Measurements from ENCODE around the gene SYNM.
A peak's percentile ranks its signal among the peaks of the same experiment; 100 is the strongest.

Gene SYNM

GRCh38 chr15:99140590-99140989 is 35.7 kb downstream of the SYNM start:
- DNase-seq (ENCODE audit: low read depth) = no peak

GRCh38 chr15:99141943-99142342 is 37.1 kb downstream of the SYNM start:
- DNase-seq (ENCODE audit: low read depth) = no peak

- DNase-seq (ENCODE audit: low read depth) = no peak
Observed at GRCh38 chr15:99142562-99142961, 37.7 kb downstream of the SYNM start.

GRCh38 chr15:99143242-99143641 is 38.4 kb downstream of the SYNM start:
- no peak for DNase-seq (ENCODE audit: low read depth)

GRCh38 chr15:99143655-99144610 is 39.1 kb downstream of the SYNM start:
- peak; percentile 57 for DNase-seq (ENCODE audit: low read depth)

GRCh38 chr15:99145005-99145404 is 40.1 kb downstream of the SYNM start:
- DNase-seq (ENCODE audit: low read depth) = no peak

GRCh38 chr15:99145778-99146177 is 40.9 kb downstream of the SYNM start:
- DNase-seq (ENCODE audit: low read depth) = no peak

GRCh38 chr15:99146661-99147060 is 41.8 kb downstream of the SYNM start:
- no peak for DNase-seq (ENCODE audit: low read depth)

GRCh38 chr15:99148851-99149276 is 44.0 kb downstream of the SYNM start:
- DNase-seq (ENCODE audit: low read depth) = no peak

GRCh38 chr15:99149366-99149765 is 44.5 kb downstream of the SYNM start:
- DNase-seq (ENCODE audit: low read depth) = no peak

- DNase-seq (ENCODE audit: low read depth) = no peak
Observed at GRCh38 chr15:99151156-99151555, 46.3 kb downstream of the SYNM start.

GRCh38 chr15:99153026-99153535 is 48.2 kb downstream of the SYNM start:
- DNase-seq (ENCODE audit: low read depth) = no peak

GRCh38 chr15:99154271-99154670 is 49.4 kb downstream of the SYNM start:
- no peak for DNase-seq (ENCODE audit: low read depth)

- DNase-seq (ENCODE audit: low read depth) = peak; percentile 42
Observed at GRCh38 chr15:99155961-99156443, 51.1 kb downstream of the SYNM start.

GRCh38 chr15:99157456-99157855 is 52.6 kb downstream of the SYNM start:
- DNase-seq (ENCODE audit: low read depth) = peak; percentile 47

- no peak for DNase-seq (ENCODE audit: low read depth)
Observed at GRCh38 chr15:99158626-99159412, 53.9 kb downstream of the SYNM start.

- DNase-seq (ENCODE audit: low read depth) = no peak
Observed at GRCh38 chr15:99163271-99164062, 58.6 kb downstream of the SYNM start.

- DNase-seq (ENCODE audit: low read depth) = no peak
Observed at GRCh38 chr15:99164119-99164518, 59.2 kb downstream of the SYNM start.

GRCh38 chr15:99165020-99165790 is 60.3 kb downstream of the SYNM start:
- DNase-seq (ENCODE audit: low read depth) = no peak

GRCh38 chr15:99165956-99166689 is 61.2 kb downstream of the SYNM start:
- no peak for DNase-seq (ENCODE audit: low read depth)
